GM12874 (cell line): ENCODE measurements around the gene CDC42EP3.

Source experiments
- CTCF ChIP-seq: IDR thresholded peaks from 2 replicates; pipeline ENCODE4 v1.5.1; 2011; ENCODE audit warnings: low read depth, mild to moderate bottlenecking, control low read depth, low read length, moderate library complexity; ENCODE audit not compliant: insufficient read depth

The CDC42EP3 gene

GRCh38 chr2:37671816-37672103 lies 318 bp upstream of the CDC42EP3 start:
- TF ChIP-seq CTCF = no peak

- no peak for TF ChIP-seq CTCF
Measured at GRCh38 chr2:37670378-37671008, 949 bp downstream of the CDC42EP3 start.

- no peak for TF ChIP-seq CTCF
Measured at GRCh38 chr2:37669446-37669845, 2.0 kb downstream of the CDC42EP3 start.

- no peak for TF ChIP-seq CTCF
Measured at GRCh38 chr2:37667704-37668103, 3.7 kb downstream of the CDC42EP3 start.

- TF ChIP-seq CTCF = no peak
Measured at GRCh38 chr2:37666772-37667171, 4.7 kb downstream of the CDC42EP3 start.

GRCh38 chr2:37665604-37666362 lies 5.7 kb downstream of the CDC42EP3 start:
- TF ChIP-seq CTCF = no peak

GRCh38 chr2:37665043-37665442 lies 6.4 kb downstream of the CDC42EP3 start:
- TF ChIP-seq CTCF = no peak
